ENCODE data around the gene SLC25A13.
"Not testable (repeated sequence)": the region's sequence is repeated elsewhere in the genome, so short reads cannot be mapped to it uniquely, and the experiment has no call there.

SLC25A13 gene

GRCh38 chr7:96297446-96297845 lies 24.5 kb downstream of the SLC25A13 start:
- not testable (repeated sequence) for DNase-seq (ENCODE audit: low read depth)

DNA sequence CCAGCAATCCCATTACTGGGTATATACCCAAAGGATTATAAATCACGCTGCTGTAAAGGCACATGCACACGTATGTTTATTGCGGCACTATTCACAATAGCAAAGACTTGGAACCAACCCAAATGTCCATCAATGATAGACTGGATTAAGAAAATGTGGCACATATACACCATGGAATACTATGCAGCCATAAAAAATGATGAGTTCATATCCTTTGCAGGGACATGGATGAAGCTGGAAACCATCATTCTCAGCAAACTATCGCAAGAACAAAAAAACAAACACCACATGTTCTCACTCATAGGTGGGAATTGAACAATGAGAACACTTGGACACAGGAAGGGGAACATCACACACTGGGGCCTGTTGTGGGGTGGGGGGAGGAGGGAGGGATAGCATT lies 28.0 kb downstream of the SLC25A13 start:
- DNase-seq (ENCODE audit: low read depth) = not testable (repeated sequence)

- no peak for DNase-seq (ENCODE audit: low read depth)
Measured at GRCh38 chr7:96287559-96287958, 34.3 kb downstream of the SLC25A13 start.

DNA sequence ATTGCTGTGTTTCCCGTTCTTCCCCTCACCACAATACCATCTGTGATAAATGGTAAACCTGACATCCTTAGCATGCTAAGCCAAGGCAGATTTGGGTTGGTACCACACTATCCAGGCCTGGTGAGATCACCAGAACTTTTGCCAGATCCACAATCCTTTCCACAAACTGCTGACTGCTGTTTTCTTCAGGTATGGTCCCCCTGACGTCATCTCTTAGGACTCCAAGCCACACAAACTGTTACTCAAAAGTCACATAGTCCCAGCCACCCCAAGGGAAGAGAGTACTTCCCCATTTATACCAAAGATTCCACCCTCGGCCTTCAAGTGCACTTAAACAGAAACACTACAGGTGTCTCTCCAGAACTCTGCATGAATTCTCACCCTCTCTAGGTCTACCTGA lies 34.8 kb downstream of the SLC25A13 start:
- no peak for DNase-seq (ENCODE audit: low read depth)

GRCh38 chr7:96285579-96285978 lies 36.3 kb downstream of the SLC25A13 start:
- DNase-seq (ENCODE audit: low read depth) = no peak

DNA sequence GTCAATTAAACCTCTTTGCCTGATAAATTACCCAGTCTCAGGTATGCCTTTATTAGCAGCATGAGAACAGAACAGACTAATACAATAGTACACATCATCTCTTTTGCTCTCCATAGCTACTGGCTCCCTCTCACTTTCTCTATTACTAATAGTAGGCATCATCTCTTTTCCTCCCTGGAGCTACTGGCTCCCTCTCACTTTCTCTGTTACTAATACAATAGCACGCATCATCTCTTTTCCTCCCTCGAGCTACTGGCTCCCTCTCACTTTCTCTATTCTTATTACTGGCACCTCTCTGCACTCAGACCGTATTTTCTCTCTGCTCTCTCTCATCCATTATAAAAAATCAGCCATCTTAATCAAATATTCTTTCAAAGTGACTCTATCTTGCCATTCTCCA lies 37.1 kb downstream of the SLC25A13 start:
- no peak for DNase-seq (ENCODE audit: low read depth)

- no peak for DNase-seq (ENCODE audit: low read depth)
Measured at GRCh38 chr7:96284240-96284639, 37.7 kb downstream of the SLC25A13 start.

DNA sequence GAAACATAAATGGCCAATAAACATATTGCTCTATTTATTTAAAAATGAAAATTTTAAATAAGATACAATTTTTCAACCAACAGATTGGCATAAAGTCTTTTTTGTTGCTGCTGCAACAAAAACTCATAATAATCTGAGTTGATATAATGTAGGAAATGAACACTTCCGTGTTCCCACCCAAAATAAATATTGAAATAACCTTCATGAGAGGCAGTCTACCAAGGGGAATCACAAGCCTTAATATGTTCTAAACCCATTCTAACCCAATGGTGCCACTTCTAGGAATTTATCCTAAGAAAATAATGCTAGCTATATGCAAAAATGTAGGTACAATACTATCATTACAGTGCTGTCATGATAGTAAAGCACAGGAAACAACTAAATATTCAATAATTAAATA lies 39.1 kb downstream of the SLC25A13 start:
- no peak for DNase-seq (ENCODE audit: low read depth)

GRCh38 chr7:96277921-96278320 lies 44.0 kb downstream of the SLC25A13 start:
- DNase-seq (ENCODE audit: low read depth) = no peak

DNA sequence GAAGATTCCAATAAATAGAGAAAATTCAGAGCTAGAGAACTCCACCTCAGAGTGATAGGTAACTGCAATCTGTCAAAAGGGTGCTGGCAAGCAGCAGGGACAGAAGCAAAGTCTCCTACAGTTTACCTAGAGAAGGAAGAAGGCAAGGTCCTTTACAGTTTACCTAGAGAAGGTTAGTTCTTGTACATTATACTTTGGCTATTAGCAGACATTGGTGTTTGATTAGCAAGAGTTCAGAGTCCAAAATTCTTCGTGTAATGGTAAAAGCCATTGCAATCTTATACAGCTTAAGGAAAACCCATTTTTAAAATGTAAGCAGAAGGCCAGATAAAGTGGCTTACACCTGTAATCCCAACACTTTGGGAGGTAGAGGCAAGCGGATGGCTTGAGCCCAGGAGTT lies 45.9 kb downstream of the SLC25A13 start:
- no peak for DNase-seq (ENCODE audit: low read depth)

DNA sequence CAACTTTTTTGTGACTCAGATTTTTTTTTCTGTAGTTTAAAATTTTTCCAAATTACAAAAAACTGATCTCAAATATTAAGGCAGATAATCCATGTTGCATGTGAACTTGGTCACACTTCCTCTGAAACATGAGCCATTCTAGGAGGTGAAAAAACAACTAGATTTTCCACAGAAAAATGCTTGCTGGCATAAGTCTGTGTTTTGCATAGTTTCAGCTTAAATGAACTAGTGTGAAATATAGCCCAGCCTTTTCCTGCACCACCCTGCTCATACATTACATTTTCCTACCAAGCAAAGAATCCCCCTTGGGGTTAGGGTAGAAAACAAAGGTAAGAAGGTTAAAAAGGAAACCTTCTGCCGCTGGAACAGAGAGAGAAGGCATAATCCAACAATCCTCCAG lies 48.2 kb downstream of the SLC25A13 start:
- DNase-seq (ENCODE audit: low read depth) = no peak

- no peak for DNase-seq (ENCODE audit: low read depth)
Measured at GRCh38 chr7:96269246-96269994, 52.5 kb downstream of the SLC25A13 start.

GRCh38 chr7:96266580-96266979 lies 55.3 kb downstream of the SLC25A13 start:
- DNase-seq (ENCODE audit: low read depth) = no peak

DNA sequence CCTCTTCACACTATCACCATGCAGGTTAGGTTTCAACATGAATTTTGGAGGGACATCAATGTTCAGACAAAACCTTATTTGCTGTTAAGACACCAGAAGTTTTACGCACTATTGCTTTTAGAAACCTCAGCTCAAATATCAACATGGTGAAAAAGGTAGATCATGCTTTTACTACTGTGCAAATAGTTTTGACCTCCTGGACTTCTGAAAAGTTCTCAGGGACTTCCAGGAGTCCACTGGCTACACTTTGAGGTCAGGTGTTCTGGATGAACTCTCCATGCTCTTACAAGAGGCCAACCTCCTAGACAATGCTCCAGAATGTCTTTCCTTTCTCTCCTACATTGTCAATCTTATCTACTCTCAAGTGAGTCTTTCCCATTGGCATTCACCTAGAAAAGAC lies 55.9 kb downstream of the SLC25A13 start:
- DNase-seq (ENCODE audit: low read depth) = no peak

GRCh38 chr7:96253964-96254363 lies 67.9 kb downstream of the SLC25A13 start:
- DNase-seq (ENCODE audit: low read depth) = no peak

DNA sequence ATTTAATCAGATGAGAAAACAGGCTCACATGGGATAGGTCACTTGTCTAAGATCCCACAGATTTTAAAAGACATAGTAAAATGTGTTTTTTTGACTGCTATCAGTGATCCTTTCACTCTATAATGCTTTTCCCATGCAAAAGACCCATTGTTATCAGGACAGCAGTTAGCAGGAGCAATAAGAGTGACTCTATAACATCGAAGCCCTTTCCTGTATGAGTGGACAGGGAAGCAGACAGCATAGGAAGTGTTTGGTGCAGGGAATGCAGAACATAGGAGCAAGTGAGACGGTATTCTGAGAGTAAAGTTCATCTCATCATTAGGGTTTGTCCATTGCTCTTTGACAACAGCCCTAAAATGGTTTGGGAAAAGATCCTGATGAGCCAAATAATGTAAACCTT lies 68.5 kb downstream of the SLC25A13 start:
- no peak for DNase-seq (ENCODE audit: low read depth)

DNA sequence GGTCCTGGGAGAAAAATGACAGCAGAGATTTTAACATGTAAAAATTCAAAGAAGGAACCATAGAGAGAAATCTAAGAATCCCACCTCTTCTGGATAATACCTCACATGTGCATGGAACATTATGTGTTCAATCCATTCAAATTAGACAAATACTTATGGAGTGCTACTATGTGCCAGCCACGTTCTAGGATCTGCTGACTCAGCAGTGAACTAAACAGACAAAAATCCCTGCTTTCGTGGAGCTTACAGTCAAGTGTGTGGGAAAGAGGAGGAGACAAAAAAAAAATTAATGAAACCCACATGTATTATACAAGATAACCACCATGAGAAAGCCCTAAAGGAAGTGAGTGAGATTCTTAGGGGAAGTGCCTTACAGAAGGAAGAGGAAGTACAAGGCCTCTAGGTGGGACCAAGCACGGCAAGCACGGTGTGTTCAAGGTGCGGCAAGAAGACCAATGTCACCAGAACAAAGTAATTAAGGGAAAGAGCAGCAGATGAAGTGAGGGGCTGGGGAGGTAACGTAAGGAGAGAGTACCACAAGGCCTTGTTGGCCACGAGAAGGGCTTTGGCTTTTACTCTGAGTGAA lies 71.0 kb downstream of the SLC25A13 start:
- DNase-seq (ENCODE audit: low read depth) = no peak

DNA sequence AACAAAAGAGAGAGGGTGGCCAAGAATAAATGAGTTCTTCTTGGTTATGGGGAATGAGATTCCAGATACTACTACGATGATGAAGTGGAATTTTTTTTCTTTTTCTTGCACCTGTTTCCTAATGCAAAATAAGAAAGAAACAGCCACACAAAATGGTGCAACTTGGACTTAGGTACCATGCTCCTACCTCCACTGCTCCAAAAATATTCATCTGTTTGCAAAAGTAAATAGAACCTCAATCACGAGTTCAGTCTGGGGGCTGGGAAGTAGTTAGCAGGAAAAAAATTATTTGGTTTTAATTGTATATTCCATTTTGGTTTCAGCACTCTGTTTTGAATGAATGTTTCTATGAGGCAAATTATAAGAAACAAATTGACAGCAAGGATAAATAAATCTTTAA lies 73.5 kb downstream of the SLC25A13 start:
- no peak for DNase-seq (ENCODE audit: low read depth)

DNA sequence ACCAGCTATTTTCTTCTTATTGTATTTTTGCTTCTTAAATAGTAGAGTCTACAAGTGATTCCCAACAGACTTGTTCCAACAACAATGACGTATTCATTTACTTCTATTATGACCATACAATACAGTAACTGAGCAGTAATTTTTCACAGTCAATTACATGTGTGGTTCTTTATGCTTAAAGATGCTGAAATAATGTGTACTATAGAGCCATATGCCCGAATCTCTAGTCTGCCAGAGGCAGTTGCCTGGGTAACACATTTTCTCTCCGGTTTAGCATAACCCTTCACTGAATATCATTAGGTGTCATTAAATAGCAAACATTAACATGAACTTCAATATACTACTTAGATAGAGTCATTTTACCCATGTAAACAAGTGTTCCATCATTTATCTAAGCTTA lies 75.0 kb downstream of the SLC25A13 start:
- DNase-seq (ENCODE audit: low read depth) = no peak

DNA sequence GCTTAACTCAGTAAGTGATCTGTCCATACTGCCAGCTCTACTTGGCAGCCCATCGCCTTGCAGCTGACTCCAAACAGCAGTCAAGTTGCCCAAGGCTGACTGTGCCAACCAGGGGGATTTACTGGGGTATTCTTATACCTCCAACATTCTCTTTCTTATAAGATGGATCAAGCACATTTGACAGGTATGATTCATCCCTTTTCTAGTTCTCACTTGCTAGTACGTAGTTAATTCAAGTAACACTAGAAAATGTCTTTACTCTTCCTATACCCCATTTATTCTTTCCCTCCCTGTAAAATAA lies 77.0 kb downstream of the SLC25A13 start:
- no peak for DNase-seq (ENCODE audit: low read depth)

DNA sequence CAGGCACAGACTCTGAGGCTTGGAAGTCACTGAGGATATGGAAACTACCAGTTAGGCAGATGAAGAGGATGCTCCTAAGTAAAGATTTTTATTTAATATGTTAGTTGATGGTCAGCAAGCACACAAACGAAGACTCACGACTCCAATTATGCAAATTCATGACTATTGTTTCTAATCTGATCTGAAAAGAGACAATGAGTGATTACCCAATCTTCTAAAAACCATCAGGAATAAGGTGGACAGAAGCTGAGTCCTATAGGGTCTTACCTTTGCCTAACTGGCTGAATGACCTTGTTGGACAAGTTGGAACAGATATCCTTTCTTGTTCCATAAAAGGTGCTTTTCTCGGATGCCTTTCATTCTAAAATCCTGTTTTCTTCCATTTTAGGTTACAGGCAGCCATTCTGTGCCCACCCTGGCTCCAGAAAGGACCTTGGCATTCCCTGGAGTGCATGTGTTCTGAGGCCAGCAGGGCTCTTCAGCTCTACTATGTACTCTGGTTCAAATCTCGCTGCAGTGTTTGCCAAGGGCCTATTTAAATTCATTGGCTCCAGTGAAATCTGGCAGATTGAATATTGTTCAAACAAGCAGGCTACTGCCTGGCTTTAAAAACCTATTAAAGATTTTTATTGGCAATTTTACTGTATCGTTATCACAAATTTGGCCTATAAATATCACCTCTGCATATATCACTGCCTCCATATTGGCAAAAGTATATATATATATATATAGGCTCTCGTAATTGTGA lies 77.5 kb downstream of the SLC25A13 start:
- DNase-seq (ENCODE audit: low read depth) = no peak

DNA sequence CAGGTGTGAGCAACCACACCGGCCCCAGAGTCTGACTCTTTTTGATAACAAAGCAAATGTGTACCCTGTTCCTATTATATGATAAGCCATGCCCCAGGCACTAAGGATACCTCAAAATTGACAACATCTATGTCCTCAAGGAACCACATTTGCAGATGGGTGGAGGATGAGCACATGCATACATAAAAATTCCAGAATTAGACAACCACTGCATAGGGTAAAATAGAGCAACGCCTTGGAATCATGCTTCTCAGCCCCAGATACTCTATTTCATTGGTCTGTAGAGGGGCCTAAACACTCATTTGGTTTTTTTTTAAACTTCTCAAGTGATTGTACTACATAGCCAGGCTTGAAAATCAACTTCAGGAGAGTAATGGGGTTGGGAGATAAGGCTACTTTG lies 78.7 kb downstream of the SLC25A13 start:
- DNase-seq (ENCODE audit: low read depth) = no peak

DNA sequence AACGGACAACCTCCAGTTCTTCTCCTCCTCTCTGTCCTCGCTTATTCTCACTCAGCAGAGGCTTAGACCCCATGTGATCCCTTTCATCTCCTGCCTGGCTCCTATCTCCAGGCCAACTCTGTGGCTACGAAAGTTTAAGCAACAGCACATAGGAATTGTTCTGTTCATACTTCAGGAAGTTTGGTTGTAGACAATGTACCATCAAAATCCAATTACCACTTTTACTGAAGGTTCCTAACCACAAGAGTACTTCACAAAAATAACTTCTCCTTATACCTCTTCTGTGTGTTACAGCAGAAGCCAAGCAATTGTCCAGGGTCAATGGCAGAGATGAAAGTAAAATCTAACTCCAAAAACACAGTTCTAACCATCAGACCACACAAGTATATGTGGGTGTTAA lies 80.0 kb downstream of the SLC25A13 start:
- no peak for DNase-seq (ENCODE audit: low read depth)
